Activated CD8-positive, alpha-beta T cell treated with anti-CD3 and anti-CD28 coated beads, Interleukin-2, amount 10 ng/mL, durations not matched to agents 7 days and 5 days (primary cell): Measurements from ENCODE around the gene CERS6. TPM values are rescaled to one million over a fixed set of nuclear protein-coding genes. Genes with fewer than 3 reads are reported as not detected.

ENCODE experiments used
- ATAC-seq: fragments of 150-1000 bp; cut with Tn5 transposase; one replicate; pipeline ENCODE4 v1.10.0; 2021; ENCODE audit warnings: moderate library complexity
- CTCF ChIA-PET: fragments of 350-600 bp; sonication (Branson Sonifier 250); formaldehyde crosslinking; loops from one replicate; lab custom pipeline; 2021; ENCODE audit warnings: antibody characterized with exemption; lab: Charles Lee
- POLR2A ChIA-PET: fragments of 350-600 bp; sonication (Branson Sonifier 250); formaldehyde crosslinking; loops from one replicate; lab custom pipeline; 2021; ENCODE audit warnings: antibody characterized with exemption; lab: Charles Lee
- DNase-seq: peaks from one replicate; pipeline ENCODE4 v3.0.0-alpha.2; 2020
- H3K27ac Mint-ChIP-seq: one replicate; pipeline ENCODE4 v1.8.0; 2021; ENCODE audit warnings: mild to moderate bottlenecking, mixed read lengths
- H3K27me3 Mint-ChIP-seq: one replicate; pipeline ENCODE4 v1.8.0; 2021; ENCODE audit warnings: low read depth, mixed read lengths
- H3K36me3 Mint-ChIP-seq: one replicate; pipeline ENCODE4 v1.8.0; 2021; ENCODE audit warnings: low read depth, mixed read lengths
- H3K4me1 Mint-ChIP-seq: one replicate; pipeline ENCODE4 v1.8.0; 2021; ENCODE audit warnings: low read depth, mixed read lengths
- H3K4me3 Mint-ChIP-seq: one replicate; pipeline ENCODE4 v1.8.0; 2021; ENCODE audit warnings: mild to moderate bottlenecking, mixed read lengths
- H3K9me3 Mint-ChIP-seq: one replicate; pipeline ENCODE4 v1.8.0; 2022; ENCODE audit warnings: mixed read lengths; ENCODE audit not compliant: insufficient read depth
- total RNA-seq, 2 experiments: library from RNA; stranded (reverse); gene quantifications; one replicate each; pipeline ENCODE4 v1.2.3, GENCODE V29; 2021

Gene CERS6
- total RNA-seq, 2 experiments from 2014 or later = 13.1 to 14.5 TPM

GRCh38 chr2:168459256-168459655 is 3.2 kb downstream of the CERS6 start:
- ChIA-PET CTCF (interaction anchor here (2.3 kb wide), 1 partner anchor 11 kb away, joined by 7 read pairs; no protein-coding TSS in a partner anchor), POLR2A (no interaction called here)
- Mint-ChIP-seq H3K36me3 (peaks cover 16% of the 10 kb centered on the region), H3K27ac (no peak overlapping the region), H3K4me3 (no peak overlapping the region), H3K9me3 (no peaks in the 10 kb centered on the region), H3K4me1 (peaks cover 42% of the 10 kb centered on the region), H3K27me3 (no peaks in the 10 kb centered on the region)
- DNase-seq (no peak), ATAC-seq (no peak)

DNA sequence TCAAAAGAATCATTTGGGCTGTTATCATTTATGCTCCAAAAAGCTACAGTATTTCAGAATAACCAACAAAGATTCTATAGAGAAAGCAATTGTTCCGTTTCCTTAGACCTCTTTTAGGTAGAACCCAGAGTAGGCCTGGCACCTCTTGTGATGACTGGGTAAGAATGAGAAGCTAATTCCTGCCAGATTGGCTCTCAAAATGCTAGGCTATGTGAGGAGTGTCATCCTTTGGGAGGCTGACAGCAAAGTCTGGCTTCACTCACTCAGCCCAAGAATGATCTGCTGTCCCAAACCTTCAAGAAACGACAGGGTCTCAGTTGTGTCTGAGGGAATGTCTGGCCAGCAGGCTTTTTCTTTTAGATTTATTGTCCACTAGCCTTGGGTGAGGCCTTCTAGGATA is 4.5 kb downstream of the CERS6 start:
- ChIA-PET CTCF (interaction anchor here (0.7 to 1.8 kb wide), 5 partner anchors 10 to 34 kb away, joined by 3 to 6 read pairs (median 4); no protein-coding TSS in a partner anchor), POLR2A (interaction anchor here (0.6 kb wide), 1 partner anchor 143 kb away, joined by 3 read pairs; no protein-coding TSS in a partner anchor)
- Mint-ChIP-seq H3K36me3 (peaks cover 20% of the 10 kb centered on the region), H3K9me3 (no peaks in the 10 kb centered on the region), H3K4me1 (peaks cover 55% of the 10 kb centered on the region), H3K27ac (no peak overlapping the region), H3K4me3 (no peak overlapping the region), H3K27me3 (no peaks in the 10 kb centered on the region)
- ATAC-seq = no peak
- no peak for DNase-seq

- Mint-ChIP-seq H3K4me3 (no peak overlapping the region), H3K36me3 (peaks cover 20% of the 10 kb centered on the region), H3K9me3 (no peaks in the 10 kb centered on the region), H3K4me1 (peaks cover 63% of the 10 kb centered on the region), H3K27me3 (no peaks in the 10 kb centered on the region), H3K27ac (no peak overlapping the region)
- ChIA-PET POLR2A (interaction anchor here (0.6 kb wide), 1 partner anchor 142 kb away, joined by 3 read pairs; no protein-coding TSS in a partner anchor), CTCF (interaction anchor here (0.9 to 1.8 kb wide), 4 partner anchors 10 to 33 kb away, joined by 3 to 6 read pairs (median 5); no protein-coding TSS in a partner anchor)
- DNase-seq (no peak), ATAC-seq (no peak)
These were observed 5.3 kb downstream of the CERS6 start for GRCh38 chr2:168461178-168461941.

- no peaks in the 10 kb centered on the region for H3K9me3 Mint-ChIP-seq
These were observed 5.9 kb downstream of the CERS6 start for GRCh38 chr2:168461942-168462331.

DNA sequence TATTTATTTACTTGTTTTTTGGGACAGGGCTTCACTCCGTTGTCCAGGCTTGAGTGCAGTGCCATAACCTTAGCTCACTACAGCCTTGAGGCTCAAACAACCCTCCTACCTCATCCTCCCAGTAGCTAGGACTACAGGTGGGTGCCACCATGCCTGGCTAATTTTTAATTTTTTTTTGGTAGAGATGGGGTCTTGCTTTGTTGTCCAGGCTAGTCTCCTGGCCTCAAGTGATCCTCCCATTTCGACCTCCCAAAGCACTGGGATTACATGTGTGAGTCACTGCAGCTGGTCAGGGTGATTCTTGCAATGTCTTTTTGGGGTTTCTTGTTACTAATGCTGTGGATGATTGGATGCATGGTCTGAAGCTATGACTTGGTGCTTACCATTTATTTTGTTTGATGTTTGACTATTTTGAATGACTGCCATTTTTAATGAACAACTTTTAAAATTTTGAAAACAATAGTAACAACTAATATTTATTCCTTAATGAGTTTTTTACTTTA is 6.5 kb downstream of the CERS6 start:
- H3K4me3 Mint-ChIP-seq = no peak overlapping the region
- ATAC-seq (no peak), DNase-seq (no peak)
- H3K36me3 Mint-ChIP-seq = peaks cover 20% of the 10 kb centered on the region
- ChIA-PET POLR2A (no interaction called here), CTCF (interaction anchor here (0.9 to 1.6 kb wide), 3 partner anchors 12 to 116 kb away, joined by 3 to 5 read pairs (median 3); no protein-coding TSS in a partner anchor)
- no peak overlapping the region for H3K27ac Mint-ChIP-seq
- no peaks in the 10 kb centered on the region for H3K27me3 Mint-ChIP-seq
- H3K4me1 Mint-ChIP-seq = peaks cover 72% of the 10 kb centered on the region
- H3K9me3 Mint-ChIP-seq = no peaks in the 10 kb centered on the region

More at GRCh38 chr2:168461942-168462331, 5.9 kb downstream of the CERS6 start:
- ATAC-seq (no peak), DNase-seq (no peak)
- CTCF ChIA-PET = interaction anchor here (0.9 to 1.2 kb wide), 2 partner anchors 11 to 64 kb away, joined by 3 read pairs; no protein-coding TSS in a partner anchor
- no peak overlapping the region for H3K27ac Mint-ChIP-seq
- H3K4me1 Mint-ChIP-seq = peaks cover 68% of the 10 kb centered on the region
- no peaks in the 10 kb centered on the region for H3K27me3 Mint-ChIP-seq
- H3K4me3 Mint-ChIP-seq = no peak overlapping the region
- H3K36me3 Mint-ChIP-seq = peaks cover 20% of the 10 kb centered on the region
- POLR2A ChIA-PET = no interaction called here

DNA sequence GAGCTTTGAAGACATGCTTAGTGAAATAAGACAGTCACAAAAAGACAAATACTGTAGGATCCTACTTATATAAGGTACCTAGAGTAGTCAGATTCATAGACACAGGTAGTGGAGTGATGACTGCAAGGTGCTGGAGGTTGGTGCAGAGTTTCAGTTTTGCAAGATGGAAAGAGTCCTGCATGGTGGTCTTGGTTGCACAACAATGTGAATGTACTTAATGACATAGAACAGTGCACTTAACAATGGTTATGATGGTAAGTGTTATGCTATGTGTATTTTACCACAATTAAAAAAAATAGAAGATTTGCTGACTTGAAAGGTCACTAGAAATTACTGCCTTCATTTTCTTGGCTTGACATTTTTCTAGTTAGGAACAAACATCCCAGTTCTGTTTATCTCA is 9.5 kb downstream of the CERS6 start:
- H3K9me3 Mint-ChIP-seq = no peaks in the 10 kb centered on the region
- no peak overlapping the region for H3K27ac Mint-ChIP-seq
- H3K4me3 Mint-ChIP-seq = no peak overlapping the region
- peaks cover 72% of the 10 kb centered on the region for H3K4me1 Mint-ChIP-seq
- peaks cover 22% of the 10 kb centered on the region for H3K36me3 Mint-ChIP-seq
- DNase-seq = no peak
- H3K27me3 Mint-ChIP-seq = no peaks in the 10 kb centered on the region
- CTCF ChIA-PET = interaction anchor here (1.5 kb wide), 1 partner anchor 24 kb away, joined by 5 read pairs; no protein-coding TSS in a partner anchor
- no peak for ATAC-seq
- POLR2A ChIA-PET = no interaction called here

- ATAC-seq (no peak), DNase-seq (no peak)
- Mint-ChIP-seq H3K36me3 (peaks cover 22% of the 10 kb centered on the region), H3K27ac (peak overlapping the region; percentile 65), H3K9me3 (no peaks in the 10 kb centered on the region), H3K4me1 (peaks cover 67% of the 10 kb centered on the region), H3K27me3 (no peaks in the 10 kb centered on the region), H3K4me3 (peak overlapping the region; percentile 59)
- ChIA-PET POLR2A (no interaction called here), CTCF (interaction anchor here (1.5 kb wide), 1 partner anchor 23 kb away, joined by 5 read pairs; no protein-coding TSS in a partner anchor)
These were observed 10.2 kb downstream of the CERS6 start for GRCh38 chr2:168466190-168466737.

- DNase-seq = no peak
- H3K27ac Mint-ChIP-seq = peak overlapping the region; percentile 65
- H3K27me3 Mint-ChIP-seq = no peaks in the 10 kb centered on the region
- H3K36me3 Mint-ChIP-seq = peaks cover 22% of the 10 kb centered on the region
- CTCF ChIA-PET = no interaction called here
- POLR2A ChIA-PET = no interaction called here
- H3K4me3 Mint-ChIP-seq = peak overlapping the region; percentile 59
- no peaks in the 10 kb centered on the region for H3K9me3 Mint-ChIP-seq
- no peak for ATAC-seq
- peaks cover 61% of the 10 kb centered on the region for H3K4me1 Mint-ChIP-seq
These were observed 10.9 kb downstream of the CERS6 start for GRCh38 chr2:168466834-168467565.

GRCh38 chr2:168467729-168468128 is 11.7 kb downstream of the CERS6 start:
- Mint-ChIP-seq H3K27me3 (no peaks in the 10 kb centered on the region), H3K27ac (no peak overlapping the region), H3K4me3 (no peak overlapping the region), H3K9me3 (no peaks in the 10 kb centered on the region), H3K36me3 (peaks cover 17% of the 10 kb centered on the region), H3K4me1 (peaks cover 58% of the 10 kb centered on the region)
- ATAC-seq = no peak
- DNase-seq = no peak
- ChIA-PET CTCF (interaction anchor here (0.7 kb wide), 1 partner anchor 21 kb away, joined by 3 read pairs; no protein-coding TSS in a partner anchor), POLR2A (interaction anchor here (0.6 kb wide), 1 partner anchor 21 kb away, joined by 3 read pairs; no protein-coding TSS in a partner anchor)

GRCh38 chr2:168468354-168468753 is 12.3 kb downstream of the CERS6 start:
- Mint-ChIP-seq H3K27me3 (no peaks in the 10 kb centered on the region), H3K36me3 (peaks cover 17% of the 10 kb centered on the region), H3K9me3 (no peaks in the 10 kb centered on the region), H3K4me1 (peaks cover 58% of the 10 kb centered on the region), H3K4me3 (no peak overlapping the region), H3K27ac (no peak overlapping the region)
- no peak for DNase-seq
- ChIA-PET POLR2A (interaction anchor here (0.6 kb wide), 1 partner anchor 21 kb away, joined by 3 read pairs; no protein-coding TSS in a partner anchor), CTCF (interaction anchor here (0.7 to 1.0 kb wide), 2 partner anchors 21 to 122 kb away, joined by 3 read pairs; no protein-coding TSS in a partner anchor)
- ATAC-seq = no peak
